ENCODE measurements around the gene KRT5.
"Not testable (repeated sequence)": the region's sequence is repeated elsewhere in the genome, so short reads cannot be mapped to it uniquely, and the experiment has no call there.

KRT5 gene

DNA sequence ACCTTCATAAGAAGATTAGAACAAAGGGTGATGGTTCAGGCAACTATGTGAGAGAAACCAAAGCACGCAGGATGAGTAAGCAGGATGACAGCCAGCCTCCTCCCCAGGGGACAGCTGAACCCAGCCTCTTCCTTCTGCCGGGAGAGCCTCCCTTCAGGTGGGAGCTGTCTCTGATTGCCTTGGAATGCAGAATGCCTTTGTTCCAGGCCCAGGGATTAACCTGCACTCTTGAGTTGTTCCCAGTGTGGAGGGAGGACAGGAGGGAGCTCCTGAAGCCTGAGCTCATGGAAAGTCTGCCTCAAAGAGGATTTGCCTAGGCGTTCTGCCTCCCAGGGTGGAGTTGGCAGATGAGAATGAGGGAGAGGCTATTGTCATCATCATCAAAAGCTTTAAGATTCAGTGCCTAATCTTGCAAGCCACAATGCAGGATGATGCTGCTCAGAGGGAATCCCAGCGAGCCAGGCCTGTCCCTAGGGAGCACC is 23.6 kb downstream of the KRT5 start:
- in situ Hi-C loops (cut with MboI; ENCODE audit: low sequenced_read_pairs): no loop called here

DNA sequence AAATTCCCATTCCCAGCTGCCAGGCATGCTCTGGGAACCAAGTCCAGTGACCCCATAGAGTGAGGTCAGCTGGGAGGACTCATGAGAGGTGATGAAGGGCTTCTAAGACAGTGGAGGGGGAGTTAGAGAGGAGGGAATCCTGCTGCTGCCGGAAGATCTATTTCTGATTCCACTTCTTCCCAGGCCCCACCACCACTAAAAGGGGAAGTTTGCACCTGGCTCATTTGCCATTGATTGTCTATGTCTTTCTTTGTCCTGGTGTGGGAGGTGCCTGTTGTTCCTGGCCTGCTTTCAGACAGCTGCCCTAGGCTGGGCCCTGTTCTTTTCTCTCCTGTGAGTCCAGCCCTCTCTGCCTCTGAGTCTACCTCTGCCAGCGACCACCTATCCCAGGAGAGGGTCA is 24.1 kb downstream of the KRT5 start:
- in situ Hi-C loops (cut with MboI; ENCODE audit: low sequenced_read_pairs): no loop called here

DNA sequence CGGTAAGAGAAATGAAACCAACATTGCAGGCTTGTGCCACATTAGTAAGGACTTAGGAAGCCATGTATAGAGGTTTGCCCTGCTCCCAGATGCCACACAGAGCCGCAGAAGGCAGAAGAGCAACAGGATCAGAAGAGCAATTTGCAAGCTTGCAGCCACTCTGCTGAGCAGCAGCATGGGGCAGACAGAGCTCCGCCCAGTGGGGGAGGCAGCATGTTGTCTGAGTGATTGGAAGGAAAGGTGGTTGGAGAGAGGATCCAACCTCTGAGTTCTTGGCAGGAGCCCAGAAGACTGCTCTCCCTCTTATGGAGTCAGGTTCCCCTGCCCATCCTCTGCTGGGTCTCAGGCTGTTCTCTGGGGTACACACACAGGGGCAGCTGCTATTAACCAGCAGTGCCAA is 24.8 kb downstream of the KRT5 start:
- in situ Hi-C loops (cut with MboI; ENCODE audit: low sequenced_read_pairs): no loop called here

DNA sequence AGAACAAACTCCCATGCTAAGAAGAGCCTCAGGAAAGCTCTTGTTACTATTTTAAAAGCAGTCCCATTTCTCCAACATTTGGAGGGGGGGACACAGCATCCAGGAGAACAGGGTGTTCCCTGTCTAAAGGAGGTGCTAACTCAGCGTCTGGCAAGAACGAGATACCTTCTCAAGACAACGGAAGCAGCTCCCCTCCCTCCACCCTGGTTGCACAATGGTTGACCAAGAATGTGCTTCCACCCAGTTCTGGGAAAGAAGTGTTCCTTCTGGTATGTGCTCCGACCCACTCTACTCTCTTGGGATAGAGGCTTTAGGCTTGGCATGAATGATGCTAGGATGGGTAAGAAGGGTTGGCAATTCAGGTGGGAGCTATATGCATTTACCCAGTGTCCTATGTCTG is 25.7 kb downstream of the KRT5 start:
- in situ Hi-C loops (cut with MboI; ENCODE audit: low sequenced_read_pairs): no loop called here

DNA sequence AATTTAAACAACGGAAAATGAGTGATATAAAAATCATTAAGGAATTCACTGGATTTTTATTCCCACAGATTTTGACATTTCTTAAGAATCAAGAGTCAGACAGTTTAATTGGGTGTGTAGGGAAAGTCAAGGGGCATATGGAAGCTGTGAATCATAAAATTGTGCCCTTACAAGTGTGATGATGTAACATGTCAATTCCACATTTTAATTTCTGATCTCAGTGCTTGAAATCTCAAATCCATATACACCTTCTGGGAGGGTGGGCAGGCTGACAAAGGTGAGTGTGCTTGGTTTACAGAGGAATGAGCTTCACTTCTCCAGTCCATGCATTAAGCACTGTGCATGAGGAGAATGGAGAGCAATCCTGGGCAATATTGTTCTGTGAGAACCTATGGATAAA is 26.1 kb downstream of the KRT5 start:
- in situ Hi-C loops (cut with MboI; ENCODE audit: low sequenced_read_pairs): no loop called here

DNA sequence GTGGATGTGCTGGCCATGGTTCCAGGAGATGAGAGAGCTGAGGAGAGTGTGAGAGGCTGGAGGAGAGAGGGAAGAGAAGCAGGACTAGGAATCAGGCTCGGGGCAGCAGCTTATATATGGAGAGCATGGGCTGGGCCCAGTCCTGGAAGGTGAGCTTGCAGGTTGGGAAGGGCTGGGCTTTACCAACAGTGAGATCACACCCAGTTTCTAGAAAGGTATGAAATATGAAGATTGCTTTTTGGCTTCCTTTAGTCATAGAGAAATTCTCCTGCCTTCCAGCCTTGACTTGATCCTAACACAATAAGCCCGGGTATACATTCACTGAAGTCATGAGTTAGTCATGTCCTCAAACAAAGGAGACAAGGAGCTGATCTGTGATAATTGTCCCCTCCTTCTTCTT is 27.0 kb downstream of the KRT5 start, which contains the start of gene KRT6A:
KRT6A (minus strand) TSS at position 86 of the 400 bp plus-strand sequence; CDS start at position 17, 69 bp downstream.
- in situ Hi-C loops (cut with MboI; ENCODE audit: low sequenced_read_pairs): no loop called here

DNA sequence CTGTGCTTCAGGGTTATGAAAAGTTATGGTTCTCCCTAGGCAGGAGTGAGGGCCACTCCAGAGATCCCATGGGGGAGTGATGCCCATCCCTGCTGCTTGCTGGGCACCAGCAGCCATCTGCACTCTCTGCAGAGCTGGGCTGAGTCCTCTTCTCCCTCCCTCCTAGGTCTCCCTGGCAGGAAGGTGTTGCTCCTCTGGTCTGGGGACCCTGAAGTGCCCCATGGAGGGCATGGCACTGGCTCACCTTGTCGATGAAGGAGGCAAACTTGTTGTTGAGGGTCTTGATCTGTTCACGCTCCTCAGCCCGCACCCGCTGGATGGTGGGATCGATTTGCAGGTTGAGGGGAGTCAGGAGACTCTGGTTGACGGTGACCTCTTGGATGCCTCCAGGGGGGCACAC is 27.8 kb downstream of the KRT5 start:
- in situ Hi-C loops (cut with MboI; ENCODE audit: low sequenced_read_pairs): not testable (repeated sequence)

DNA sequence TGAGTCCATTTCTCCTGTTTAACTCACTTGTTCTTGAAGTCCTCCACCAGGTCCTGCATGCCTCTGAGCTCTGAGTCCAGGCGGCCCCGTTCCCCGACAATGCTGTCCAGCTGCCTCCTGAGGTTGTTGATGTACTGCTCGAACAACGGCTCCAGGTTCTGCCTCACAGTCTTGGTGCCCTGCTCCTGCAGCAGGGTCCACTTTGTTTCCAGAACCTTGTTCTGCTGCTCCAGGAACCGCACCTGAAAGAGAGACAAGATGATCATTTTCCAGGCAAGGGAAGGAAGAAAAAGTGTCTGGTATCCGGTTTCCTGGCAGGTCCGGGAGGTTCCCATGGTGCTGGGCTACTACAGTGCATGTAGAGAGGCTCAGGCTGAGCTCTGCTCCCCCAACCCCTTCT is 28.7 kb downstream of the KRT5 start:
- in situ Hi-C loops (cut with MboI; ENCODE audit: low sequenced_read_pairs): not testable (repeated sequence)

DNA sequence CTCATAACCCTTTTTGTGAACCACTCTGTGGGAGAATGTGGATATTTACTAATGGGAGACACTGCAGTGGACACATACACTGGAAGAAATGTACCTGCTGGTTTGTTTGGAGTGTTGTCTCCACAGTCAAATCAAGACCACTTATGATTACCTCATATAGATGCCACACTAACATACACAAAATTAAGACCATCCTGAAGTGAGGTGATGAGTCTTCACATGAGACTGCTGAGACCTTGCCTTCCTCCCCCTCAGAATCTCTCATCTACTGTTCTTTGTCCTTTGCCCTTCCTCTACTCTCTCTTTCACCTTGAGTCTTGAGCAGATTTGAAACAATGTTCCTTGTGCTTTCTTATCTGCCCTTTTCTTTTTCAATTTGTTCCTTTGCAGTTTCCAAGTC is 31.5 kb downstream of the KRT5 start:
- in situ Hi-C loops (cut with MboI; ENCODE audit: low sequenced_read_pairs): no loop called here

DNA sequence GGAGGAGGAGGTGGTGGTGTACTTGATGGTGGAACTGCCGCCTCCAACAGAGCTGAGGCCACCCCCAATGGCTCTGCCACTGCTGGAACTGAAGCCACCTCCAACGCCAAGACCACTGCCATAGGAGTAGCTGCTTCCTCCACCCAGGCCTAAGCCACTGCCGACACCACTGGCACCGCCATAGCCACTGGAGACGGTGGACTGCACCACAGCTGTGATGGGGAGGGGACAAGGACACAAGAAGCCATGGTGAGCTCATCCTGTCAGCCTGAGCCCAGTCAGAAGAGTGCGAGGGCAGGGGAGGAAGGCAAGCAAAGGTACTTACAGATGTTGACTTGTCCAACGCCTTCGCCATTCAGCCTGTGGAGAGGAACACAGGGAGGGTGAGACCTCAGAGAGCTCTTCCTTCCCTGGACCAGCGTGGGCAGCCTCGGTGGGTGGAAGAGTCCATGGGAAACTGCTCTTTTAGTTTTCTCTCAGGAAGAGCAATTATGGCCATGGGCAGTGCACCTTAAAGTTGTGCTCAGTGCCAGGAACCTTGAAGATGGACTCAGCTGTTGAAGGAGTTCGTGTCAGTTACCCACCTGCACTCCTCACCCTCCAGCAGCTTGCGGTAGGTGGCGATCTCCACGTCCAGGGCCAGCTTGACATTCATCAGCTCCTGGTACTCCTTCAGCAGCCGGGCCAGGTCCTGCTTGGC is 32.3 kb downstream of the KRT5 start:
- in situ Hi-C loops (cut with MboI; ENCODE audit: low sequenced_read_pairs): not testable (repeated sequence)

DNA sequence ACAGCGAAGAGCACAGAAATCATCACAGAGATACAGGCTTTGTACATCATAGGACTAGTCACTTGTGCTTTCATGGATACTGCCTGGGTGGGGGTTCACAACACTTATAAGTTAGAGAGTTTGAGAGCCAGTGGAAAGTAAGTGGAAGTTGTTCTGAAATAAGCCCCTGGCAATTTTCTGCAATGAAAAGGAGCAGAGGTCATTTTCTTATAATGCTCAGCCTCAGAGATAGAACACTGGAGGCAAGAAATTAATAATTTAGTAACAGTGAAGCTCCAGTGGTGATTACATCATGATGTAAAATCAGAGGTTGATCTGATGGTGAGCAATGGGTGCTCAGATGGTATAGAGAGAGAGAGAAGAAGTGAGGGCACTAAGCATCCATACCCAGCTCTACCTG is 33.0 kb downstream of the KRT5 start:
- in situ Hi-C loops (cut with MboI; ENCODE audit: low sequenced_read_pairs): no loop called here

DNA sequence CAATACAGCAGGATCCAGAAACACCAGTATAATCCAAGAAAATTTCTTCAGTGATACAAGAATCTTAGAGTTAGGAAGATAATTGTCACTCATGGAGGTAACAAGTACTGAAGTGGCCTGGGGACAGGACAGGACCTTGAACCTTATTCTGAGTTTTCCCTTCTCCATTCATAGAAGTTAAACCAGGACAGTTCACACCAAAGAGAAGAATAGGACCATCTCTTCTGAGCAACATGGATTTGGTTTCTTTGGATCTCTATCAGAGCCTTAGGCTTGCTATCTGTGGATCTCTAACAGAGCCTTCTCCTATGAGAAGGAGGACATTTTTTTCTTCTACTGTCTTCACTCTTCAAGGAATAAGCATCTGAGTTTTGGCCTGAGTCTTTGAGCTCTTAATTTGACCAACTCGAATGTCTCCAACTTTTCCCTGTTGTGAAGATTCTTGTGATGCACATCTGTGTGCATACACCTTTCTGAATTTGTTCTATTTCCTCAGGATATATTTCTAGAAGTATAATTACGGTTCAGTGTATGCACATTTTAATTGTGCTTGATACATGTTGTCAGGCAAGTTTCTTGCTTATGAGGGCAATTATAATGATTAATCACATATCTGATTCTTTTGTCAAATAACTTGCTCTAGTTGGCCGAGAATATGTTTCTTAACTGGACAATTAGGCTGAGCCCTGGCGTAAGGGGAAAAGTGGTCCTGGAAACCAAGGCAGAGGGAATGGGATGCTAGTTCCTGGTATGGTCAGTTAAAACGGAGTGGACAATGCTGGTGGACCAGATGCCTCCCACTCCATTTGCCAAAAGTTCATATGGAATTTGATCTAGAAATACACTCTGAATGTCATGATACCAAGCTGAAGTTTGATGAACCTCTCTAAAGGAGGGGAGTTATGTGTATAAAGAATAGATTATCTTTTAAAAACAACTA is 33.8 kb downstream of the KRT5 start:
- in situ Hi-C loops (cut with MboI; ENCODE audit: low sequenced_read_pairs): no loop called here

DNA sequence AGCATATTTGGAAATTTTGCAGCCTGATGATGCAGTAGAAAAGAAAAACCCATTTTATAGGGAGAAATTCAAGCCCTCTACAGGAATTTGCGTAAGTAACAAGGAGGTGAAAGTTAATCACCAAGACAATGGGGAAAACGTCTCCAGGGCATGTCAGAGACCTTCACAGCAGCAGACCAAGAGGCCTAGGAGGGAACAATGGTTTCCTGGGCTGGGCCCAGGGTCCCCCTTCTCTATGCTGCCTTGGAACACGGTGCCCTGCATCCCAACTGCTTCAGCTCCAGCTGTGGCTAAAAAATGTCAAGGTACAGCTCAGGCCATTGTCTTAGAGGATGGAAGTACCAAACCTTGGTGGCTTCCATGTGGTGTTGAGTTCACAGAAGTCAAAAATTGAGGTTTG is 40.1 kb downstream of the KRT5 start:
- in situ Hi-C loops (cut with MboI; ENCODE audit: low sequenced_read_pairs): no loop called here

DNA sequence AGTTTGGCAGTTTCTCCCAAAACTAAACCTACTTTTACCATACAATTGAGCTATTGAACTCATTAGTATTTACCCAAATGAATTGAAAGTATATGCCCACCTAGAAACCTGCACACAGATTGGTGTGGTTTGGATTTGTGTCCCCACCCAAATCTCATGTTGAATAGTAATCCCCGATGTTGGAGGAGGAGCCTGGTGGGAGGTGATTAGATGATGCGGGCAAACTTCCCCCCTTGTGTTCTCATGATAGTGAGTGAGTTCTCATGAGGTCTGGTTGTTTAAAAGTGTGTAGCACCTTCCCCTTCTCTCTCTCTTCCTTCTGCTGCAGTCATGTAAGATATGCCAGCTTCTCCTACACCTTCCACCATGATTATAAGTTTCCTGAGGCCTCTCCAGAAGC is 42.5 kb downstream of the KRT5 start:
- in situ Hi-C loops (cut with MboI; ENCODE audit: low sequenced_read_pairs): no loop called here

DNA sequence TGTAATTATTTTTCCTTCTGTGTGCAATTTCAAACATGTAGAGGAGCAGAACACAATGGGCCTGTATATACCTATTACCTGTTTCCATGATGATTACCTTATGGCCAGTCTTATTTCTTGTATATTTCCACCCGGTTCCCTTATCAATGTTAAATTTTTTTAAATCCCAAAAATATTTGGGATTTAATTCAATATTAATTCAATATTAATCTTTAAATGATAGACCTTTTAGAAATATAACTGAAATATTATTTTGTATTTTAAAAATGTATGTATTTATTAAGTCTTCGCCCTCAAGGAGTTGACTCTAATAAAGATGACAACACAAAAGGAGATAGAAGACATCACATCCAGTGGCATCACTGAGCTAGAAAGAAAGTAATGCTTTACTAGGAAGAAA is 46.0 kb downstream of the KRT5 start:
- in situ Hi-C loops (cut with MboI; ENCODE audit: low sequenced_read_pairs): no loop called here

DNA sequence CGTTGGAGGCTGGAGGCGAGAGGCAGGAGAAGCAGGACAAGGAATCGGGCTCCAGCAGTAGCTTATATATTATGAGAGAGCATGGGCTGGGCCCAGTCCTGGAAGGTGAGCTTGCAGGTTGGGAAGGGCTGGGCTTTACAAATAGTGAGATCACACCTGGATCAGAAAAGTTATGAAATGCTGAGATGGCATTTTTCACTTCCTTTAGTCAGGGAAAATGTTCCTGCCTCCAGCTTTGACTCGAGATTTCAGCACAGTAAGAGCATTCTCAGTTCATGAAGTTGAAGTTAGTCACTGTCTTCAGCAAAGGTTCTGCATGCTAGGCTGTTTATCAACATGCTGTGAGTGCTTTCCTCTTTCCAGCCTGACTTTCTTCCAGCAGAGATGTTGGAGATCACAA is 46.4 kb downstream of the KRT5 start, which contains the start of gene KRT6C:
KRT6C (minus strand) TSS at position 38 of the 400 bp plus-strand sequence. CDS start 68 bp downstream, outside the sequence.
- in situ Hi-C loops (cut with MboI; ENCODE audit: low sequenced_read_pairs): no loop called here

DNA sequence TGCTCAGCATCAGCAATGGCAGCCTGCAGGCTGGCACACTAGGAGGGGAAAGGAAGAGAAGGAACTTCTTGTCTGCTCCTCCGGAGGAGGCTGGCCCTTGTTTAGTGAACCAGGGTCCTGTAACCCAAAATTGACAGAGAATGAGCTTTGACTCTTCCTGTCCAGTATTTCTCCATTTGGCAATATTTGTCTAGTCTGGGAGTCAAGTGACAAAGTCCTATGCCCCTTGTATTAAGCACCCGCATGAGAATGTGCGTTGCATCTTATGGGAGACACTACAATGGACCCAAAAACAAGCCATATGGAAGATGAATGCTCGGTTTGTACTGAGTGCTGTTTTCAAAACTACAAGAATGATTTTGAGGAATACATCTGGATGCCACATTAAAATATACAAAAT is 50.3 kb downstream of the KRT5 start:
- in situ Hi-C loops (cut with MboI; ENCODE audit: low sequenced_read_pairs): no loop called here

DNA sequence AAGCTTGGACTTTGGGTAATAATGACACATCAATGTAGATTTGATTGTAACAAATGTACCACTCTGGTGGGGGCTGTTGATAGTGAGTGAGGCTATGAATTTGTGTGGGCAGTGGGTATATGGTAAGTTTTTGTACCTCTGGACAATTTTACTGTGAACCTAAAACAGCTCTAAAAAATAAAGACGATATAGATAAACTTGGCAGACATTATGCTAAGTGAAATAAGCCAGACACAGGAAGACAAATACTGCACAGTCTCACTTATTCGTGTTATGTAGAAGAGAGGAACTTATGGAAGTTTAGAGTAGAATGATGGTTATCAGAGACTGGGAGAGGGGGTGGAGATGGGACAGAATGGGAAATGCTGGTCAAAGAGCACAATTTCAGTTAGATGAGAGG is 55.3 kb downstream of the KRT5 start:
- in situ Hi-C loops (cut with MboI; ENCODE audit: low sequenced_read_pairs): no loop called here
